ENCODE measurements around the gene GLTP.
A peak's percentile ranks its signal among the peaks of the same experiment; 100 is the strongest.

Gene GLTP

DNA sequence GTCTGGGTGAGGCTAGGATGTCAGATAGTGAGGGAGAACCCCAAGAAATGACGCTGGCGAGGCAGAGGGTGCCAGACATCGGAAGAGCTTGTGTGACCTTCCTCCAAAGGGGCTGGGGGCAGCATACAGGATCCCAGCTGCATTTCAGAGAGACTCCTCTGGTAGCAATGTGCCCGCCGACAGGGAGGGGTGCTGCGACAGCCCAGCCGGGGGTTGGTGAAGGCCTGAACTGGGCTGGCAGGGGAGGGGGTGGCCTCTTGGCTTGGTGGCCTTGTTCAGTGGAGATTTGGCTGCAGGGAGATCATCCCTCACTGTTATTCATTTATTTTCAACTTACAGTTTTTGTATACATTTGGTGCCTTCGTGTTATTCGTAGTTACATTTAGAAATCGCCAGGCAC is 25.0 kb upstream of the GLTP start:
- TF ChIP-seq EZH2 (optimal IDR thresholded peaks at IDR 0.05; ENCODE audit: low read depth, low read length) (no peak), EZH2phosphoT487 (IDR thresholded peaks at IDR 0.05; ENCODE audit: low read length) (no peak)
- TF ChIP-seq, protein P1, sequence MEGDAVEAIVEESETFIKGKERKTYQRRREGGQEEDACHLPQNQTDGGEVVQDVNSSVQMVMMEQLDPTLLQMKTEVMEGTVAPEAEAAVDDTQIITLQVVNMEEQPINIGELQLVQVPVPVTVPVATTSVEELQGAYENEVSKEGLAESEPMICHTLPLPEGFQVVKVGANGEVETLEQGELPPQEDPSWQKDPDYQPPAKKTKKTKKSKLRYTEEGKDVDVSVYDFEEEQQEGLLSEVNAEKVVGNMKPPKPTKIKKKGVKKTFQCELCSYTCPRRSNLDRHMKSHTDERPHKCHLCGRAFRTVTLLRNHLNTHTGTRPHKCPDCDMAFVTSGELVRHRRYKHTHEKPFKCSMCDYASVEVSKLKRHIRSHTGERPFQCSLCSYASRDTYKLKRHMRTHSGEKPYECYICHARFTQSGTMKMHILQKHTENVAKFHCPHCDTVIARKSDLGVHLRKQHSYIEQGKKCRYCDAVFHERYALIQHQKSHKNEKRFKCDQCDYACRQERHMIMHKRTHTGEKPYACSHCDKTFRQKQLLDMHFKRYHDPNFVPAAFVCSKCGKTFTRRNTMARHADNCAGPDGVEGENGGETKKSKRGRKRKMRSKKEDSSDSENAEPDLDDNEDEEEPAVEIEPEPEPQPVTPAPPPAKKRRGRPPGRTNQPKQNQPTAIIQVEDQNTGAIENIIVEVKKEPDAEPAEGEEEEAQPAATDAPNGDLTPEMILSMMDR (IDR thresholded peaks at IDR 0.05; ENCODE audit: low read length) = no peak
- no peaks in the 10 kb centered on the region for H4K20me1 ChIP-seq (ENCODE audit: insufficient read depth, low read length)
- peaks cover 27% of the 10 kb centered on the region for H3K79me2 ChIP-seq (ENCODE audit: low read length)
- no peak overlapping the region for H3K27ac ChIP-seq (ENCODE audit: low read length)
- no peaks in the 10 kb centered on the region for H3K36me3 ChIP-seq (replicated peaks; ENCODE audit: insufficient read depth, low read length)
- no peaks in the 10 kb centered on the region for H3F3A ChIP-seq (ENCODE audit: insufficient read depth, low read length)
- no peaks in the 10 kb centered on the region for H3K4me1 ChIP-seq (ENCODE audit: low read length)
- no peak overlapping the region for H3K9ac ChIP-seq (ENCODE audit: low read length)
- no peaks in the 10 kb centered on the region for H3K27me3 ChIP-seq (replicated peaks; ENCODE audit: insufficient read depth, low read length)
- no peak overlapping the region for H3K4me3 ChIP-seq (ENCODE audit: low read length)
- no peaks in the 10 kb centered on the region for H3K9me2 ChIP-seq (replicated peaks; ENCODE audit: insufficient read depth, low read length)
- no peaks in the 10 kb centered on the region for H3K9me3 ChIP-seq (replicated peaks; ENCODE audit: insufficient read depth, low read length)
- H3K4me2 ChIP-seq (ENCODE audit: low read depth, low read length) = no peak overlapping the region
- DNase-seq = no peak
- H2AFZ ChIP-seq (ENCODE audit: low read length) = no peak overlapping the region

DNA sequence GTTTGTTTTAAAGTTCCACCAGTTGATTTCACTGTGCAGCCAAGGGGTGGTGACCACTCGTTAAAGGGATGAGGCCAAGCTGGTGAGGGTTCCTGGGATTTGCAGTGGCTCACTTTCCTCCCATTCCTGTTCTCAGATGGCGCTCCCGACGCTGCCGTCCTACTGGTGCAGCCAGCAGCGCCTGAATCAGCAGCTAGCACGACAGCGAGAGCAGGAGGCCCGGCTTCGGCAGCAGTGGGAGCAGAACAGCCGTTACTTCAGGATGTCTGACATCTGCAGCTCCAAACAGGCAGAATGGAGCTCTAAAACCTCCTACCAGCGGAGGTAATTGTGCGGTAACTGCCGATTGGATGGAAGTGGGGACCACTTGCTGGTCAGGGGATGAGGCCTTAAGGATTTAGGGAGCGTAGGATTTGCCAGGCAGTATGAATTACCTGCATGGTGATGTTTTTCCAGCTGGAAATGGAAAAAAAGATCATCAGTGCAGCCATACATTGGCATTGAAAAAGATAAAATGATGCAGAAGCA is 22.6 kb upstream of the GLTP start:
- Histone ChIP-seq H3K79me2 (ENCODE audit: low read length) (peaks cover 29% of the 10 kb centered on the region), H3K4me1 (ENCODE audit: low read length) (no peaks in the 10 kb centered on the region), H3K9me3 (replicated peaks; ENCODE audit: insufficient read depth, low read length) (no peaks in the 10 kb centered on the region), H3F3A (ENCODE audit: insufficient read depth, low read length) (no peaks in the 10 kb centered on the region), H3K4me2 (ENCODE audit: low read depth, low read length) (no peak overlapping the region), H3K9me2 (replicated peaks; ENCODE audit: insufficient read depth, low read length) (no peaks in the 10 kb centered on the region), H4K20me1 (ENCODE audit: insufficient read depth, low read length) (no peaks in the 10 kb centered on the region), H3K27ac (ENCODE audit: low read length) (no peak overlapping the region), H3K27me3 (replicated peaks; ENCODE audit: insufficient read depth, low read length) (no peaks in the 10 kb centered on the region), H3K4me3 (ENCODE audit: low read length) (no peak overlapping the region), H3K9ac (ENCODE audit: low read length) (no peak overlapping the region), H3K36me3 (replicated peaks; ENCODE audit: insufficient read depth, low read length) (no peaks in the 10 kb centered on the region), H2AFZ (ENCODE audit: low read length) (no peak overlapping the region)
- DNase-seq = no peak
- no peak for TF ChIP-seq EZH2 (optimal IDR thresholded peaks at IDR 0.05; ENCODE audit: low read depth, low read length)

DNA sequence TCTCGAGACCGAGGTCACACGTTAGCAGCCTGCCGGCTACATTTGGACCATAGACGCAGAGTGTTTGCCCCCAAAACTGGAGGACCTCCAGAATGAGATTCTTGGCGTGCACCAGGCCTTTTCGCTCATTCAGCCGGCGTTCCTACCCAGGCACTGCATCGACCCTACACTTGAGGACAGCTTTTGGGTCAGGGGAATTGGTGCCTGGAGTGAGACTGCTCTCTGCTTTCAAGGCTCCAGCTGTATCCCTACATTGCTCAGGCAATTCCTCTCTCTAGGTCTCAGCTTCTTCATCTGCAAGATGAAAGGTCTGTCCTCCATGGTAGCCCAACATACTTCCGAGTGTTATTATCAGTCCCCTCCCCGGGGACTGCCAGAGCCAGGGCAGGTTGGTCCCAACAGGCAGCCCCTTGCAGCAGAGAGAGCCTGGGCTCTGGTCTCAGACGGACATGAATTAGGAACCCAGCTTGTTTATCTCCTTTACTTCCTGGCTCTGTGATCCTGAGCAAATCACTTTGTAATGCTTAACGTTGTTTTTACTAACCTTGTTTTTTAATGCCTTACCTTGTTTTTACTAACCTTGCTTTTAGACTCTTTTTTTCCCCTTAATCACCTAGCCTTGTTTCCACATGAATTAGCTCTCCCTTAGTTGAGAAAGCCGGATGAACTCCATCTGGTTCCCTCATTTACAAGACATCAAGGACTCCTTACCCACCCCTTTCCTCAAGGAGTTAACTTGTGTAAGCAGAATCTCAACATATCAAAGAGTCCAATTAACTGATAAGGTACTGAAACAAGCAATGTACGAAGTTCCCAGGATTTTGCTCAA is 20.6 kb upstream of the GLTP start:
- H3K27me3 ChIP-seq (replicated peaks; ENCODE audit: insufficient read depth, low read length) = no peaks in the 10 kb centered on the region
- H3K4me1 ChIP-seq (ENCODE audit: low read length) = no peaks in the 10 kb centered on the region
- peak overlapping the region; percentile 67; the same call in 1 of the 2 replicates for H2AFZ ChIP-seq (ENCODE audit: low read length)
- no peaks in the 10 kb centered on the region for H3K9me2 ChIP-seq (replicated peaks; ENCODE audit: insufficient read depth, low read length)
- no peak for DNase-seq
- no peaks in the 10 kb centered on the region for H3K36me3 ChIP-seq (replicated peaks; ENCODE audit: insufficient read depth, low read length)
- H4K20me1 ChIP-seq (ENCODE audit: insufficient read depth, low read length) = no peaks in the 10 kb centered on the region
- no peaks in the 10 kb centered on the region for H3K9me3 ChIP-seq (replicated peaks; ENCODE audit: insufficient read depth, low read length)
- H3K9ac ChIP-seq (ENCODE audit: low read length) = peak overlapping the region; percentile 84
- no peaks in the 10 kb centered on the region for H3F3A ChIP-seq (ENCODE audit: insufficient read depth, low read length)
- peak overlapping the region; percentile 81 for H3K4me3 ChIP-seq (ENCODE audit: low read length)
- H3K4me2 ChIP-seq (ENCODE audit: low read depth, low read length) = peak overlapping the region; percentile 74
- H3K27ac ChIP-seq (ENCODE audit: low read length) = peak overlapping the region; percentile 43; the same call in 1 of the 2 replicates
- TF ChIP-seq, protein P1 (IDR thresholded peaks at IDR 0.05; ENCODE audit: low read length) = no peak
- no peak for TF ChIP-seq EZH2 (optimal IDR thresholded peaks at IDR 0.05; ENCODE audit: low read depth, low read length)
- TF ChIP-seq EZH2phosphoT487 (IDR thresholded peaks at IDR 0.05; ENCODE audit: low read length) = no peak
- peaks cover 29% of the 10 kb centered on the region for H3K79me2 ChIP-seq (ENCODE audit: low read length)

Data from MM.1S (cell line).